Type B pancreatic cell (in vitro differentiated cells): ENCODE measurements around the gene TRAF6. TPM values are rescaled to one million over a fixed set of nuclear protein-coding genes. Genes with fewer than 3 reads are reported as not detected.
"Not testable (repeated sequence)": the region's sequence is repeated elsewhere in the genome, so short reads cannot be mapped to it uniquely, and the experiment has no call there.

Source experiments
- DNase-seq: peaks from one replicate; pipeline ENCODE4 v3.0.0; 2021; ENCODE audit warnings: mixed read lengths; ENCODE audit not compliant: unreplicated experiment; ENCODE audit errors: extremely low spot score
- H3K27ac Mint-ChIP-seq: 2 replicates; pipeline ENCODE4 v1.8.0; 2021; ENCODE audit warnings: mild to moderate bottlenecking, mixed read lengths
- H3K27me3 Mint-ChIP-seq: 2 replicates; pipeline ENCODE4 v1.8.0; 2021; ENCODE audit warnings: mixed read lengths
- H3K36me3 Mint-ChIP-seq: 2 replicates; pipeline ENCODE4 v1.8.0; 2021; ENCODE audit warnings: mixed read lengths
- H3K4me1 Mint-ChIP-seq: one replicate; pipeline ENCODE4 v1.8.0; 2021; ENCODE audit warnings: mixed read lengths; ENCODE audit not compliant: unreplicated experiment
- H3K4me3 Mint-ChIP-seq: 2 replicates; pipeline ENCODE4 v1.8.0; 2021; ENCODE audit warnings: mild to moderate bottlenecking, mixed read lengths
- H3K9me3 Mint-ChIP-seq: 2 replicates; pipeline ENCODE4 v1.8.0; 2021; ENCODE audit warnings: mixed read lengths
- long read RNA-seq: library from polyadenylated mRNA; unstranded; transcript quantifications from one replicate; pipeline ENCODE4 v2.0.0, GENCODE V29; 2020
- total RNA-seq: library from RNA; stranded (reverse); gene quantifications from 2 replicates; pipeline ENCODE4 v1.2.1, GENCODE V29; 2021; ENCODE audit warnings: low replicate concordance
- TF ChIP-seq, protein P1 (sequence below): fragments of 200-600 bp; sonication (generic); conservative IDR thresholded peaks from 2 replicates; pipeline ENCODE4 v1.5.0; 2021; ENCODE audit warnings: antibody characterized with exemption, mild to moderate bottlenecking

Gene TRAF6
- 15.0 and 18.2 TPM in 2 replicates for total RNA-seq
- long read RNA-seq, full-length matches to known transcripts = 73 of 84 reads
- long read RNA-seq, partial matches to known transcripts = 4 of 84 reads
- long read RNA-seq, other reads (novel, unspliced or antisense) = 7 of 84 reads

DNA sequence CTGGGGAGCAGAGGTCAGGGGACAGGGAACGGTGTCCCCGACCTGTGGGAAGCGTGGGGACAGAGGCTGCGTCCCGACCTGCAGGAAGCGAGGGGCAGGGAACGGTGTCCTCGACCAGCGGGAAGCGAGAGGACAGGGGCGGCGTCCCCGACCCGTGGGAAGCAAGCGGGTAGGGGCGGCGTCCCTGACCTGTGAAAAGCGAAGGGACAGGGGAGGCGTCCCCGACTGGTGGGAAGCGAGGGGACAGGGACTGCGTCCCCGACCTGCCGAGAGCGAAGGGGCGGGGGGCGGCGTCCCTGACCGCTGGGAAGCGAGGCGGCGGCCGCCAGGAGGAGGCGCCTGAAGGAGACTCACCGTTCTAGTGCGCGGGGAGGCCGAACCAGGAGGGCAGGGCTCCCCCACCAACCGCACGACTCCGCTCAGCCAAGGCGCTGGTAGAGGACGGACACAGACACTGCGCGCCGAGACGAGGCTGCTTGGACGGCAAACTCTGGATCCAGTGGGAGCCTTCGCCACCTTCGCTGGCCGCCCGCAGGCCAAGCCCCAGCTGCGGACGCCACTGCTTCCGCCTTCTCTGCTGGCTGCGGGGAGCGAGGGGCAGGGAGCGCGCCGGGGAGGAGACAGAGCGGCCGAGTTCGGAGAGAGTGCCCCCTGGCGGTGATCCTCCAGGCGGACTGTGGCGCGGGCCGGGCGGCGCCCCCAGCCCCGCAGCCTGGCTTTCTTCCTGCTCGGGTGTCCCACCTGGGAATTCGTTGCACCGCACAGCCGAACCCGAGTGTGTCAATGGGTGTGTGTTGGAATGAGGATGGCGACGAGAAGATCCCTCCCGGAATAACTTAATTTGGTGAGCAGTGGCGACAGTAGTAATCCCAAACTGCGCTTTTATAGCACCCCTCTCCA is at the start of gene TRAF6:
Gene TRAF6 (minus strand): TSS at position 579 of the 900 bp plus-strand sequence. CDS start 8,757 bp downstream, outside the sequence.
- Mint-ChIP-seq H3K9me3 (peaks cover 3% of the 10 kb centered on the region), H3K27me3 (peaks cover 12% of the 10 kb centered on the region), H3K4me3 (peak within 1 kb of the TSS; percentile 99), H3K36me3 (peaks cover 4% of the 10 kb centered on the region), H3K27ac (peak within 1 kb of the TSS; percentile 95), H3K4me1 (peaks cover 12% of the 10 kb centered on the region)
- TF ChIP-seq, protein P1, sequence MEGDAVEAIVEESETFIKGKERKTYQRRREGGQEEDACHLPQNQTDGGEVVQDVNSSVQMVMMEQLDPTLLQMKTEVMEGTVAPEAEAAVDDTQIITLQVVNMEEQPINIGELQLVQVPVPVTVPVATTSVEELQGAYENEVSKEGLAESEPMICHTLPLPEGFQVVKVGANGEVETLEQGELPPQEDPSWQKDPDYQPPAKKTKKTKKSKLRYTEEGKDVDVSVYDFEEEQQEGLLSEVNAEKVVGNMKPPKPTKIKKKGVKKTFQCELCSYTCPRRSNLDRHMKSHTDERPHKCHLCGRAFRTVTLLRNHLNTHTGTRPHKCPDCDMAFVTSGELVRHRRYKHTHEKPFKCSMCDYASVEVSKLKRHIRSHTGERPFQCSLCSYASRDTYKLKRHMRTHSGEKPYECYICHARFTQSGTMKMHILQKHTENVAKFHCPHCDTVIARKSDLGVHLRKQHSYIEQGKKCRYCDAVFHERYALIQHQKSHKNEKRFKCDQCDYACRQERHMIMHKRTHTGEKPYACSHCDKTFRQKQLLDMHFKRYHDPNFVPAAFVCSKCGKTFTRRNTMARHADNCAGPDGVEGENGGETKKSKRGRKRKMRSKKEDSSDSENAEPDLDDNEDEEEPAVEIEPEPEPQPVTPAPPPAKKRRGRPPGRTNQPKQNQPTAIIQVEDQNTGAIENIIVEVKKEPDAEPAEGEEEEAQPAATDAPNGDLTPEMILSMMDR = peak; percentile 98
- DNase-seq = peak; percentile 93

- no peaks in the 10 kb centered on the region for H3K4me1 Mint-ChIP-seq
- DNase-seq = no peak
- no peaks in the 10 kb centered on the region for H3K36me3 Mint-ChIP-seq
- peaks cover 5% of the 10 kb centered on the region for H3K9me3 Mint-ChIP-seq
- TF ChIP-seq, protein P1 = no peak
- H3K27me3 Mint-ChIP-seq = peaks cover 8% of the 10 kb centered on the region
- H3K27ac Mint-ChIP-seq = peak overlapping the region; percentile 5
- no peak overlapping the region for H3K4me3 Mint-ChIP-seq
These were observed 48.7 kb upstream of the TRAF6 start for GRCh38 chr11:36558571-36559413.

DNA sequence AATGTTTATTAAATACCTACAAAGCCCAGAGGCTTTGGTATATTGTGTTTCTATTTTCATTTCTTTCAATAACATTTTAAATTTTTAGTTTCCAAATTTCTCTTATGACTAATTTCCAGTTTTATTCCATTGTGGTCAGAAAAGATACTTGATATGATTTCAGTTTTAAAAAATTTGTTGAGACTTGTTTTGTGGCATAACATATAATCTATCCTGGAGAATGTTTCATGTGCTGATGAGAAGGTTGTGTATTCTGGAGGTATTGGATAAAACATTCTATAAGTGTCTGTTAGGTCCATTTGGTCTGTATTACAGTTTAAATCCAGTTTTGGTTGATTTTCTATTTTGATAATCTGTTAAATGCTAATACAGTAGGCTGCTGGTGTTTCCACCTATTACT is 47.9 kb upstream of the TRAF6 start:
- Mint-ChIP-seq H3K36me3 (no peaks in the 10 kb centered on the region), H3K9me3 (peaks cover 5% of the 10 kb centered on the region), H3K4me1 (no peaks in the 10 kb centered on the region), H3K4me3 (peak overlapping the region; percentile 56), H3K27me3 (peaks cover 8% of the 10 kb centered on the region), H3K27ac (peak overlapping the region; percentile 44)
- TF ChIP-seq, protein P1 = no peak
- DNase-seq = no peak

DNA sequence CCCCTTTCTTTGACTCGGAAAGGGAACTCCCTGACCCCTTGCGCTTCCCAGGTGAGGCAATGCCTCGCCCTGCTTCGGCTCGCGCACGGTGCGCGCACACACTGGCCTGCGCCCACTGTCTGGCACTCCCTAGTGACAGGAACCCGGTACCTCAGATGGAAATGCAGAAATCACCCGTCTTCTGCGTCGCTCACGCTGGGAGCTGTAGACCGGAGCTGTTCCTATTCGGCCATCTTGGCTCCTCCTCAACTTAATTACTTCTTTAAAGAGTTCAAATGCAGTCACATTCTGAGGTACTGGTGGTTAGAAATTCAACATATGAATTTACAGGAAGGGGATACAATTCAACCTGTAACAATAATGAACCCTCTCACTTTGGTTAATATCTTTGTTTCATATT is 47.3 kb upstream of the TRAF6 start:
- Mint-ChIP-seq H3K4me3 (peak overlapping the region; percentile 56), H3K27ac (peak overlapping the region; percentile 44)
- not testable (repeated sequence) for DNase-seq, H3K36me3 Mint-ChIP-seq, H3K9me3 Mint-ChIP-seq, H3K27me3 Mint-ChIP-seq, H3K4me1 Mint-ChIP-seq

DNA sequence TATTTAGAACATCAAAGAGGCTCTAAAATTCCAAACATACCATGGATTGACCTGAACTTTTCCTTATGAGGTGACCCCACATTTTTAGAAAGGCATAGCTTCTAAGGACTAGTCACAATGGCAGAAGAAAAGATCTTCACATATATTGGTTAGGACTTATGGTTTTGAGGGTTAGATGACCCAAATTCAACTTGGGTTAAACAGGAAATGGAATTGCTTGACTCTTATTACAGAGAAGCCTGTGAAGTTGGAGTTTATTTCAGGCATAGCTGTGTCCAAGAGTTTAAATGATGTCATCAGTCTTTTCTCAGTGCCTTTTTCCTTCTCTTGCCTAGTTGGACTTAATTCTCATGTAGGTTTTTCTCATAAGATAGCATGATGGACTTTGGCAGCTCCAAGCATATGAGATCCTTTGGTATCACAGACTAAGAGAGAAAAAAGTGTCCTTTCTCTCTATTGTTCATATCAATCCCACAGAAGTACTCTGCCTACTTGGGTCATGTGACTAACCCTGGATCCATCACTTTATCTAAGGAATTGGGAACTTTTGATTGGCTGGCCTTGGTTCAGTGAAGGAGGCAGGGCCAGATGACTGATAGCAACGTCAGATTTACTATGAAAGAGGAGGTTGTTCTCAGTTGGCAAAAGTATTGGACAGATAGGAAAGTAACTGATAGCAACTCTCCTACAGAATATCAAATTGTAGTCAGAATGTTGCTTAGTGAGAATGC is 40.5 kb upstream of the TRAF6 start:
- H3K27ac Mint-ChIP-seq = no peak overlapping the region
- no peaks in the 10 kb centered on the region for H3K9me3 Mint-ChIP-seq
- H3K4me3 Mint-ChIP-seq = no peak overlapping the region
- TF ChIP-seq, protein P1 = no peak
- DNase-seq = no peak
- no peaks in the 10 kb centered on the region for H3K36me3 Mint-ChIP-seq
- peaks cover 16% of the 10 kb centered on the region for H3K27me3 Mint-ChIP-seq
- H3K4me1 Mint-ChIP-seq = no peaks in the 10 kb centered on the region
